K562 (cell line): ENCODE data around the gene TRIM65. TPM values are rescaled to one million over a fixed set of nuclear protein-coding genes. Genes with fewer than 3 reads are reported as not detected.

Experiments used
- CBX2 ChIP-seq: fragments of 200-600 bp; sonication (generic); IDR thresholded peaks from one replicate; pipeline ENCODE4 v1.6.1; 2012; ENCODE audit warnings: mild to moderate bottlenecking, low read length, inconsistent platforms; ENCODE audit not compliant: insufficient read depth, poor library complexity, severe bottlenecking
- CCAR2 ChIP-seq: fragments of 200-400 bp; formaldehyde crosslinking; IDR thresholded peaks from 2 replicates; pipeline ENCODE4 v1.6.1; 2017; ENCODE audit warnings: mild to moderate bottlenecking, low read depth, low read length
- CHD1 ChIP-seq: fragments of 200-600 bp; sonication (generic); IDR thresholded peaks from one replicate; pipeline ENCODE4 v1.6.1; 2012; ENCODE audit warnings: mild to moderate bottlenecking, moderate library complexity, low read length, inconsistent platforms
- COPS2 ChIP-seq: fragments of 450-650 bp; conservative IDR thresholded peaks from 2 replicates; pipeline ENCODE4 v1.6.1; 2016; ENCODE audit warnings: mild to moderate bottlenecking, moderate library complexity
- CSDE1 ChIP-seq, 2 experiments: fragments of 450-650 bp; IDR thresholded peaks; 2 replicates each; pipeline ENCODE4 v1.6.1; 2016; ENCODE audit warnings: mild to moderate bottlenecking in 1 of 2
- IFI16 ChIP-seq: fragments of 250-450 bp; sonication (Bioruptor Pico); IDR thresholded peaks from 2 replicates; pipeline ENCODE4 v2.1.2; 2022; ENCODE audit warnings: mild to moderate bottlenecking, inconsistent platforms
- MCM5 ChIP-seq: fragments of 450-650 bp; IDR thresholded peaks from 2 replicates; pipeline ENCODE4 v1.6.1; 2016; ENCODE audit warnings: low read depth
- POLR3G ChIP-seq: IDR thresholded peaks from 2 replicates; pipeline ENCODE4 v1.6.1; 2011; ENCODE audit not compliant: insufficient read length, insufficient replicate concordance; ENCODE audit errors: extremely low read depth
- SP1 ChIP-seq: sonication (generic); formaldehyde crosslinking; IDR thresholded peaks from 2 replicates; pipeline ENCODE4 v1.8.1; 2022; ENCODE audit warnings: mild to moderate bottlenecking, missing genetic modification reagents
- SRSF7 ChIP-seq: fragments of 200-400 bp; formaldehyde crosslinking; optimal IDR thresholded peaks from 2 replicates; pipeline ENCODE3; 2017; ENCODE audit warnings: mild to moderate bottlenecking, low read depth, low read length
- TARDBP ChIP-seq: fragments of 450-650 bp; IDR thresholded peaks from 2 replicates; pipeline ENCODE4 v1.6.1; 2016
- ZNF232 ChIP-seq: sonication (generic); formaldehyde crosslinking; IDR thresholded peaks from 2 replicates; pipeline ENCODE4 v1.8.0; 2022; ENCODE audit warnings: mild to moderate bottlenecking, missing genetic modification reagents
- ZNF324 ChIP-seq: fragments of 250-450 bp; sonication (Bioruptor Pico); IDR thresholded peaks from 2 replicates; pipeline ENCODE4 v1.4.0; 2020; ENCODE audit warnings: mild to moderate bottlenecking
- ZNF586 ChIP-seq: fragments of 450-650 bp; formaldehyde crosslinking; conservative IDR thresholded peaks from 2 replicates; pipeline ENCODE4 v1.4.0; 2020; ENCODE audit warnings: mild to moderate bottlenecking, moderate library complexity
- ZNF717 ChIP-seq: fragments of 250-450 bp; sonication (Bioruptor Pico); IDR thresholded peaks from 2 replicates; pipeline ENCODE4 v1.5.0; 2021
- polyA plus RNA-seq, 8 experiments: library from polyadenylated mRNA; depleted of rRNA in 4 of 8; stranded (reverse) in 5 of 8; unstranded in 3 of 8; fragments of >200 nt; fragmentation: Nextera tagmentation in 2 of 8; fragmentation: Illumina TruSeq in 1 of 8; extraction: Ambion mirVana in 2 of 8; extraction: Trizol in 1 of 8; gene quantifications; 2 replicates each; pipeline versions ENCODE4 v1.2.1 to v1.2.3, GENCODE V29; 2011 to 2014; ENCODE audit warnings: inconsistent platforms in 1 of 8, missing spikeins in 1 of 8
- total RNA-seq, 7 experiments: library from RNA; depleted of rRNA in 6 of 7; stranded (reverse); fragments of >200 nt in 6 of 7; fragmentation: Illumina TruSeq in 2 of 7; extraction: Trizol in 2 of 7; gene quantifications; 2 replicates each; pipeline versions ENCODE4 v1.2.1 to v1.2.3, GENCODE V29; 2011 to 2021; ENCODE audit warnings: low replicate concordance in 1 of 7
- TF ChIP-seq, protein P1 (sequence below), 2 experiments: fragments of 450-650 bp; formaldehyde crosslinking in 1 of 2; IDR thresholded peaks; 2 replicates each; pipeline versions ENCODE4 v1.4.0 to v1.6.1; 2014 to 2020; ENCODE audit warnings: mild to moderate bottlenecking in 2 of 2, borderline replicate concordance in 1 of 2, low read depth in 1 of 2
- TF ChIP-seq, protein P2 (sequence below): fragments of 450-650 bp; formaldehyde crosslinking; IDR thresholded peaks from 2 replicates; pipeline ENCODE4 v1.4.0; 2022; ENCODE audit warnings: mild to moderate bottlenecking, moderate library complexity
- TF ChIP-seq, protein P3 (sequence below): fragments of 450-650 bp; IDR thresholded peaks from 2 replicates; pipeline ENCODE4 v1.6.1; 2016; ENCODE audit warnings: low read depth, mild to moderate bottlenecking, moderate library complexity

TRIM65 gene
- total and polyA plus RNA-seq, 9 of the 15 experiments (the other 6 are each of a cell fraction or from before 2014, with no cell fraction given), result 2.8 to 45.7 (median 22.9) TPM

DNA sequence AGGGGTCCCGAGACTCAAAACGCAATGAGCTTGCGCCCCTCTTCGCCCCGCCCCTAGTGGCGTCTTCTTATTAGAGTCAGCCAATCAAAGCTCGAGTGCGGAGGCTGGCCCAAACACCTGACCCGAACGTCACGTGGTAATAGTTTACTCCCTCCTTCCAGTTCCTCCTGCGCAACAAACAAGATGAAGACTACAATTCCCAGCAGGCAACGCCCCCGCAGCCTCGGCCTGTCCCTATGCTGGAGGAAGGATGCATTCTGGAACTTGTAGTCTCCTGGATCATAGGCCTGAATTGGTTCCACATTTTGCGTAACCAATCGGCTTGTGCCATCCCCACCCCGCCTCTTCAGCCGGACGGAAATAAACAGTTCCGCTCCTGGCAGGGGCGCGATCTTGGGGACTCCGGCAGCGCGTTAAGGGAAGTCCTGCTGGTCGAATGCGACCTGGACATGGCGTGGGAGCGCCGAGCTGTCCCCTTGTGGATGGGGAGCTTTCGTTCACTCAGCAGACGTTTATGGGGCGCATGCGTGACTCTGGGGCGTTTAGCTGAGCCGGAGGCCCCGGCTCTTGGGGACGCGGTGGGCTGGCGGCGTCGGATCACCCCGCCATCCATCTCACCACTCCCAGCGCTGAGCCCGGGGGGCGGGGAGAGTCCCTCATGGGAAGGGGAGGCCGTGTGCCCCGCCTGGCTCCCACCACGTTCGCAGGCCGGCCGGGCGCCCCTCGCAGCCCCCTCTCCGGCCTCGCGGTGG is 41.3 kb downstream of the TRIM65 start, which contains the start of gene WBP2 (continued):
- TF ChIP-seq, protein P1, sequence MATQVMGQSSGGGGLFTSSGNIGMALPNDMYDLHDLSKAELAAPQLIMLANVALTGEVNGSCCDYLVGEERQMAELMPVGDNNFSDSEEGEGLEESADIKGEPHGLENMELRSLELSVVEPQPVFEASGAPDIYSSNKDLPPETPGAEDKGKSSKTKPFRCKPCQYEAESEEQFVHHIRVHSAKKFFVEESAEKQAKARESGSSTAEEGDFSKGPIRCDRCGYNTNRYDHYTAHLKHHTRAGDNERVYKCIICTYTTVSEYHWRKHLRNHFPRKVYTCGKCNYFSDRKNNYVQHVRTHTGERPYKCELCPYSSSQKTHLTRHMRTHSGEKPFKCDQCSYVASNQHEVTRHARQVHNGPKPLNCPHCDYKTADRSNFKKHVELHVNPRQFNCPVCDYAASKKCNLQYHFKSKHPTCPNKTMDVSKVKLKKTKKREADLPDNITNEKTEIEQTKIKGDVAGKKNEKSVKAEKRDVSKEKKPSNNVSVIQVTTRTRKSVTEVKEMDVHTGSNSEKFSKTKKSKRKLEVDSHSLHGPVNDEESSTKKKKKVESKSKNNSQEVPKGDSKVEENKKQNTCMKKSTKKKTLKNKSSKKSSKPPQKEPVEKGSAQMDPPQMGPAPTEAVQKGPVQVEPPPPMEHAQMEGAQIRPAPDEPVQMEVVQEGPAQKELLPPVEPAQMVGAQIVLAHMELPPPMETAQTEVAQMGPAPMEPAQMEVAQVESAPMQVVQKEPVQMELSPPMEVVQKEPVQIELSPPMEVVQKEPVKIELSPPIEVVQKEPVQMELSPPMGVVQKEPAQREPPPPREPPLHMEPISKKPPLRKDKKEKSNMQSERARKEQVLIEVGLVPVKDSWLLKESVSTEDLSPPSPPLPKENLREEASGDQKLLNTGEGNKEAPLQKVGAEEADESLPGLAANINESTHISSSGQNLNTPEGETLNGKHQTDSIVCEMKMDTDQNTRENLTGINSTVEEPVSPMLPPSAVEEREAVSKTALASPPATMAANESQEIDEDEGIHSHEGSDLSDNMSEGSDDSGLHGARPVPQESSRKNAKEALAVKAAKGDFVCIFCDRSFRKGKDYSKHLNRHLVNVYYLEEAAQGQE (IDR thresholded peaks at IDR 0.05; ENCODE audit: borderline replicate concordance), result peak; percentile 90
- TF ChIP-seq, protein P1 (CRISPR knock-in tag; IDR thresholded peaks at IDR 0.05; ENCODE audit: low read depth), result peak; percentile 79; the same call in 1 of the 2 replicates
- TF ChIP-seq ZNF717 (CRISPR knock-in tag) (no peak), TARDBP (no peak), ZNF232 (CRISPR knock-in tag) (no peak), POLR3G (no peak), ZNF324 (0 out of 2 replicates have a peak, but pooled peaks have one; percentile 40), CHD1 (peak; percentile 76), CBX2 (no peak), CCAR2 (no peak), IFI16 (no peak), SP1 (peak; percentile 89), CSDE1 (IDR thresholded peaks at IDR 0.05) (no peak), COPS2 (no peak), ZNF586 (CRISPR knock-in tag) (no peak), MCM5 (no peak), SRSF7 (no peak)
- TF ChIP-seq, protein P2, sequence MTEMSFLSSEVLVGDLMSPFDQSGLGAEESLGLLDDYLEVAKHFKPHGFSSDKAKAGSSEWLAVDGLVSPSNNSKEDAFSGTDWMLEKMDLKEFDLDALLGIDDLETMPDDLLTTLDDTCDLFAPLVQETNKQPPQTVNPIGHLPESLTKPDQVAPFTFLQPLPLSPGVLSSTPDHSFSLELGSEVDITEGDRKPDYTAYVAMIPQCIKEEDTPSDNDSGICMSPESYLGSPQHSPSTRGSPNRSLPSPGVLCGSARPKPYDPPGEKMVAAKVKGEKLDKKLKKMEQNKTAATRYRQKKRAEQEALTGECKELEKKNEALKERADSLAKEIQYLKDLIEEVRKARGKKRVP (CRISPR knock-in tag), result no peak
- TF ChIP-seq, protein P3, sequence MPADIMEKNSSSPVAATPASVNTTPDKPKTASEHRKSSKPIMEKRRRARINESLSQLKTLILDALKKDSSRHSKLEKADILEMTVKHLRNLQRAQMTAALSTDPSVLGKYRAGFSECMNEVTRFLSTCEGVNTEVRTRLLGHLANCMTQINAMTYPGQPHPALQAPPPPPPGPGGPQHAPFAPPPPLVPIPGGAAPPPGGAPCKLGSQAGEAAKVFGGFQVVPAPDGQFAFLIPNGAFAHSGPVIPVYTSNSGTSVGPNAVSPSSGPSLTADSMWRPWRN, result no peak
